Lung (tissue), 12 donors: ENCODE measurements around the gene PTH2. TPM values are rescaled to one million over a fixed set of nuclear protein-coding genes. Genes with fewer than 3 reads are reported as not detected.

ENCODE experiments used
- ATAC-seq: fragments of 200-7000 bp; cut with Tn5 transposase; one replicate; pipeline ENCODE4 v1.9.1; 2020; ENCODE audit warnings: moderate number of reproducible peaks; ENCODE audit not compliant: insufficient read depth, low FRiP score
- DNase-seq, 3 donors: peaks; one replicate each; pipeline ENCODE4 v3.0.0-alpha.2; 2013 to 2017
- H3K27ac ChIP-seq, 2 donors: one replicate each; pipeline ENCODE4 v1.5.1; 2013; ENCODE audit warnings: mild to moderate bottlenecking in 2 of 2, moderate library complexity in 2 of 2, control low read depth in 1 of 2, inconsistent platforms in 1 of 2, low read depth in 1 of 2, low read length in 1 of 2
- H3K27me3 ChIP-seq, 3 donors: one replicate each; pipeline ENCODE4 v1.5.1; 2013; ENCODE audit warnings: low read length in 2 of 3; ENCODE audit not compliant: control insufficient read depth in 3 of 3, insufficient read depth in 3 of 3
- H3K36me3 ChIP-seq, 4 donors: one replicate each; pipeline ENCODE4 v1.5.1; 2013; ENCODE audit warnings: low read length in 4 of 4, mild to moderate bottlenecking in 1 of 4, moderate library complexity in 1 of 4; ENCODE audit not compliant: control insufficient read depth in 4 of 4, insufficient read depth in 4 of 4
- H3K4me1 ChIP-seq, 5 donors: one replicate each; pipeline ENCODE4 v1.5.1; 2013; ENCODE audit warnings: low read length in 5 of 5, mild to moderate bottlenecking in 2 of 5, moderate library complexity in 1 of 5; ENCODE audit not compliant: control insufficient read depth in 5 of 5, insufficient read depth in 5 of 5
- H3K4me3 ChIP-seq: one replicate; pipeline ENCODE4 v1.5.1; 2013; ENCODE audit warnings: mild to moderate bottlenecking, control low read depth, moderate library complexity
- H3K9ac ChIP-seq, 2 donors: one replicate each; pipeline ENCODE4 v1.5.1; 2013; ENCODE audit warnings: low read length in 2 of 2, control low read depth in 1 of 2; ENCODE audit not compliant: insufficient read depth in 1 of 2
- H3K9me3 ChIP-seq, 4 donors: one replicate each; pipeline ENCODE4 v1.5.1; 2013; ENCODE audit warnings: low read length in 3 of 4, mild to moderate bottlenecking in 1 of 4, moderate library complexity in 1 of 4; ENCODE audit not compliant: control insufficient read depth in 4 of 4, insufficient read depth in 3 of 4
- WGBS, 2 donors: extraction: QIAGEN DNeasy Blood & Tissue Kit; methylation state at CpG; one replicate each; pipeline ENCODE4 v1.1.7; 2013; 5-methylcytosine and 5-hydroxymethylcytosine counted together
- polyA plus RNA-seq, 2 donors: library from polyadenylated mRNA; stranded (reverse); fragments of 200-250 nt; gene quantifications; one replicate each; pipeline ENCODE4 v1.2.1, GENCODE V29; 2013
- total RNA-seq, 2 donors: library from RNA; depleted of rRNA in 1 of 2; stranded (reverse); fragments of >200 nt in 1 of 2; gene quantifications; one replicate each; pipeline ENCODE4 v1.2.1, GENCODE V29; 2014 to 2021
- TF ChIP-seq, protein P1 (sequence below): IDR thresholded peaks from 2 replicates; pipeline ENCODE4 v1.5.1; 2012; ENCODE audit warnings: mild to moderate bottlenecking; ENCODE audit errors: control extremely low read depth, extremely low read depth
- donor health status: control.
- donor health status: control.
- donor health status: Bipolar disorder and iron deficiency.
- donor health status: healthy.
- donor health status: DM: yes; HTN: yes; CAD: no.

PTH2 gene
- total and polyA plus RNA-seq, 4 donors: not detected

DNA sequence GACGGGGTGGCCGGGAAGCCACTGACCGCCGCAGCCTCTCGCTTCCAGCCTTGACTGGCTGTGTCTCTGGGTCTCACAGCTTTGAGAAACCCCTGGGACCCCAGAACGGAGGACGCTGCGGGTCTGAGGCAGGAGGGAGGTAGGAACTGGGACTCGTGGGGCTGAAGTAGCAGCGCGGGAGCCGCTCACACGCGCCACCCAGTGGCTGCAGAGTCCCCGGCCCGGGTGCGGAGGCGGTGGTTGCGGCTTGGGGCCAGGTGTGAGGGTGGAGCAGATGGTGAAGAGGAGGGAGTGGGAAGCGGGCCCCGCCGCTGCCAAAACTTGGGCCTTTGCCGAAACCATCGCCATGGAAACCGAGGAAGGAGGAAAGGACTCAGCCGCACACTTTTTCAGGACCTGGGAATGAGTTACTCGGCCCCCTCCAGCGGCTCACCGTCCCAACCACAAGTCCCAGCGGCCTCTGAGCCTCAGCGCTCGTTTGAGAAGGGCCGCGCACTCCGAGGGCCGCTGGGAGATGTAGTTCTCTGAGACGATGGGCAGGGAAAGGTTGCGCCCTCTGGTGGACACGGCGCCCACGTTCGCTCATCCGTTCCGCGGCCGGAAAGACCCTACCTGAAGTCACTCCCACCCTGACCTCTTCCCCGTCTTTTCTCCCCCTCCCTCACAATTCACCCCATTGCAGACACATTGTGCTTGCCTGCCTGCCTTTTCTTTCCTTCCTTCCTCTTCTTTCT, 20.3 kb upstream of the PTH2 start:
- peaks cover 0 to 39% (median 35%) of the 10 kb centered on the region in 3 donors for H3K27me3 ChIP-seq
- peaks cover 0 to 4% (median 0%) of the 10 kb centered on the region in 5 donors for H3K4me1 ChIP-seq
- peak overlapping the region; percentile 56 to 58 for H3K27ac ChIP-seq
- H3K9me3 ChIP-seq: no peaks in the 10 kb centered on the region
- no peak overlapping the region for H3K9ac ChIP-seq
- 0 to 1% methylated on average over 43 to 47 of the region's 47 CpGs for WGBS, 2 donors
- TF ChIP-seq, protein P1, sequence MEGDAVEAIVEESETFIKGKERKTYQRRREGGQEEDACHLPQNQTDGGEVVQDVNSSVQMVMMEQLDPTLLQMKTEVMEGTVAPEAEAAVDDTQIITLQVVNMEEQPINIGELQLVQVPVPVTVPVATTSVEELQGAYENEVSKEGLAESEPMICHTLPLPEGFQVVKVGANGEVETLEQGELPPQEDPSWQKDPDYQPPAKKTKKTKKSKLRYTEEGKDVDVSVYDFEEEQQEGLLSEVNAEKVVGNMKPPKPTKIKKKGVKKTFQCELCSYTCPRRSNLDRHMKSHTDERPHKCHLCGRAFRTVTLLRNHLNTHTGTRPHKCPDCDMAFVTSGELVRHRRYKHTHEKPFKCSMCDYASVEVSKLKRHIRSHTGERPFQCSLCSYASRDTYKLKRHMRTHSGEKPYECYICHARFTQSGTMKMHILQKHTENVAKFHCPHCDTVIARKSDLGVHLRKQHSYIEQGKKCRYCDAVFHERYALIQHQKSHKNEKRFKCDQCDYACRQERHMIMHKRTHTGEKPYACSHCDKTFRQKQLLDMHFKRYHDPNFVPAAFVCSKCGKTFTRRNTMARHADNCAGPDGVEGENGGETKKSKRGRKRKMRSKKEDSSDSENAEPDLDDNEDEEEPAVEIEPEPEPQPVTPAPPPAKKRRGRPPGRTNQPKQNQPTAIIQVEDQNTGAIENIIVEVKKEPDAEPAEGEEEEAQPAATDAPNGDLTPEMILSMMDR: peak; percentile 92
- peak overlapping the region; percentile 20 for H3K4me3 ChIP-seq
- H3K36me3 ChIP-seq: peaks cover 0 to 18% (median 4%) of the 10 kb centered on the region in 4 donors
- peak; percentile 96 to 98 (median 97) for DNase-seq
- peak; percentile 82 for ATAC-seq

DNA sequence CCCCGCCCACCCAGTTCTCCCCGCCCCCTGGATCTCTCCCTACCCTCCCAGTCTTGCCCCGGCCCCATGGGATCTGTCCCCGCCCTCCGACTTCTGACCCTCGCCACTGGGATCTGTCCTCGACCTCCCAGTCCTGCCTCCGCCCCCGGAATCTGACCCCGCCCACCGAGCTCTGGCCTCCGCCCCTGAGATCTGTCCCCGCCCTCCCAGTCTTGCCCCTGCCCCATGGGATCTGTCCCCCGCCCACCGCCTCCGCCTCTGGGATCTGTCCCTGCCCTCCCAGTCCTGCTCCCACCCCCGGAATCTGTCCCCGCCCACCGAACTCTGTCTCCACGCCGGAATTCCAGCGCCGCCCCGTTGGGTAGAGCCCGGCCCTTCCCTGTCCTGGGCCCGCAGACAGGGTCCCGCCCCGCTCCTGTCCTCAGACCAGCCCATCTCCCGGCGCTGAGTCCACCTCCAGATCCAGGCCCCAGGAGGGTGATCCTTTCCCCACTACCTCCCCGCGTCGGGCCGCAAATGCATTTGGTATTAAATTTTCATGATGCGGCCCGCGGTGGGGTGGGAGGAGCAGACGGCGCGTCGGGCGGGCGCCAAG, 19.6 kb upstream of the PTH2 start:
- DNase-seq (peak; percentile 86 to 90 (median 86)), ATAC-seq (peak; percentile 81)
- peaks cover 0 to 13% (median 1%) of the 10 kb centered on the region in 4 donors for H3K36me3 ChIP-seq
- H3K27ac ChIP-seq: peak overlapping the region; percentile 56 to 58
- TF ChIP-seq, protein P1: no peak
- H3K4me3 ChIP-seq: peak overlapping the region; percentile 20
- H3K4me1 ChIP-seq: peaks cover 0 to 3% (median 0%) of the 10 kb centered on the region in 5 donors
- no peaks in the 10 kb centered on the region for H3K9me3 ChIP-seq
- 1% methylated on average over 39 to 43 of the region's 43 CpGs for WGBS, 2 donors
- H3K9ac ChIP-seq: no peak overlapping the region
- peaks cover 0 to 46% (median 41%) of the 10 kb centered on the region in 3 donors for H3K27me3 ChIP-seq

DNA sequence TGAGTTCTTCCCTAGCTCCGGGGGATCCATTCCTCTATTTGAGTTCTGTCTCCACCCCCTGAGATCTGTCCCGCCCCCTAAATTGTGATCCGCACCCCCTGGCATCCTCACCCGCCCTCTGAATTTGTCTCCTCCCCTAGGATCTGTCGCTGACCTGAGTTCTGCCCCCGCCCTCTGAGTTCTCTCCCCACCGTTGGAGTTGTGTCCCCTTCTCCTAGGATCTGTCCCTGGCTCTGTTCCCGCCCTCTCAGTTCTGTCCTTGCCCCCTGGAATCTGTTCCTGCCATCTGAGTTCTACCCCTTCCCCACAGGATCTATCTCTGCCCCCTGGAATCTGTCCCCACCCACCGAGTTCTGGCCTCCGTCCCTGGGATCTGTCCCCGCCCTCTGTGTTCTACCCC, 19.1 kb upstream of the PTH2 start:
- no peak for ATAC-seq
- H3K27me3 ChIP-seq: peaks cover 0 to 51% (median 47%) of the 10 kb centered on the region in 3 donors
- H3K27ac ChIP-seq: no peak overlapping the region

More for the DNA sequence above, 19.1 kb upstream of the PTH2 start:
- TF ChIP-seq, protein P1: no peak
- peaks cover 0 to 3% (median 0%) of the 10 kb centered on the region in 5 donors for H3K4me1 ChIP-seq
- no peak overlapping the region for H3K4me3 ChIP-seq
- no peak for DNase-seq
- H3K36me3 ChIP-seq: peaks cover 0 to 8% (median 1%) of the 10 kb centered on the region in 4 donors
- no peaks in the 10 kb centered on the region for H3K9me3 ChIP-seq
- 7% methylated on average over 11 of the region's 11 CpGs for WGBS, 2 donors
- H3K9ac ChIP-seq: no peak overlapping the region
